GM19372 (cell line): ENCODE results near the gene B3GAT3.
"Not testable (repeated sequence)": the region's sequence is repeated elsewhere in the genome, so short reads cannot be mapped to it uniquely, and the experiment has no call there.

Source experiments
- ATAC-seq: cut with Tn5 transposase; IDR thresholded peaks from one replicate; pipeline ENCODE4 v1.9.1; 2021; ENCODE audit warnings: mild to moderate bottlenecking, low read depth, moderate library complexity; ENCODE audit not compliant: unreplicated experiment

B3GAT3 gene

GRCh38 chr11:62604460-62605120 lies 17.2 kb downstream of the B3GAT3 start:
- ATAC-seq = no peak

DNA sequence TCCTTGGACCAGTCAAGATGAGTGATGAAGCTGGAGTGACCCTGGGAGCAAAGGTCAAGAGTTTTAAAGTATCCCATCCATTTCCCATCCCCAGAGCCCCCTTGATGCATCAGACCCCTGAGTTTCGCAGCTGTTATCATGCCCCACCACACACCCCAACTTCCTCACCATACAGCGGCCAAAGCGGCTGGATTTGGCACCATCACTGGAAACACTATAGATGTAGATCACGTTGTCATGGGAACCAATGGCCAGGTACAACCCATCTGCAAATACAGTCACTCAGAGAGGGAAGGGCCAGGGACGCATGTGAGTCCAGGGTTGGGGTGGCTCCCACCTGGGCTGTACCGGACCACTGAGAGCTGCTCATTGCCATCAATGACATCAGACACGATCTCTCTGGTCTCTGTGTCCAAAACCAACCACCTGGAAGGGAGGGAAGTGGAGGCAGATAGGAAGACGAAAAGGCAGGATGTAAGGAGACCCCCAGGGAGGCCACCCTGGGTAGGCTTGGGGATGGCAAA lies 17.9 kb downstream of the B3GAT3 start:
- ATAC-seq = no peak

- no peak for ATAC-seq
Observed at GRCh38 chr11:62603072-62603408, 18.7 kb downstream of the B3GAT3 start.

DNA sequence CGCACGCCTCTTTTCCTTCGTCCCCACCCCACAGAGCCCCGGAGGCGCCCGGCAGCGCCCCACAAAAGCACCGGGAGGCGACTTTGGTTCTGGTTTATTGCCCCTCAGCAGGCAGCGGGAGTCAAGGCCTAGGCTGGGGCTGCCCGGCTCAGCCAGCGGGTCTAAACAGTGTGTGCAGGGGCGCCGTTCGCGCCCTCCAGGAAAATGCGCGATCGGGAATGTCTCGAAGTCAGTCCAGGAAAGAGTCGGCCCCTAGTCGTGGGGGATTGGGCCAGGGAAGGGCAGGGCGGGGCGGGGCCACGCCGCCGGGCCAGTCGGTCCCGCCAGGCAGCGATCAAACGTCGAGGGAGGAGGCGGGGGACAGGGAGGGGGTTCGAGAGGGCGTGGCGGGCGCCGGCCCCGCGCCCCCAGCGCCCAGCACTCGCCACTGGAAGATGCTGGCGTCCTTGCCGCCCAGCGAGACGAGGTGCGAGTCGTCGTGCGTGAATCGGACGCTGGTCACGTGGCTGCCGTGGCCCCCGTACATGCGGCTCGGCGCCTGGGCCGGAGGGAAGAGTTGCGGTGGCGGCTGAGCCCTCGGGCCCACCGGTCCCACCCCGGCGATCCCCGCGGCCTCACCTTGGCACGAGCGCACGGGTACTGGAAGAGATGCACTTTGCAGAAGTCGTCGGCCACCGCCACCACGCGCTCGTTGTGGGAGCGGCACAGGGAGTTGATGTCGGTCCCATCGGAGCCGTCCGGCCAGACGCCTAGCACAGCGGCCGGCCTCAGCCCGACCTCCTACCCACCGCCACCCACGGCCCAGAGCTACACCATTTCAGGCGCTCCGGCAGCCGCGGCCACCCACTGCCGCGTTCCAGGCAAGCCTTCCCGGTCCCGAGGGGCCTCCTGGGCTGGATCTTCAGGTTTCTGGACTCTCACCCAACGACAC lies 19.4 kb downstream of the B3GAT3 start:
- ATAC-seq = no peak

DNA sequence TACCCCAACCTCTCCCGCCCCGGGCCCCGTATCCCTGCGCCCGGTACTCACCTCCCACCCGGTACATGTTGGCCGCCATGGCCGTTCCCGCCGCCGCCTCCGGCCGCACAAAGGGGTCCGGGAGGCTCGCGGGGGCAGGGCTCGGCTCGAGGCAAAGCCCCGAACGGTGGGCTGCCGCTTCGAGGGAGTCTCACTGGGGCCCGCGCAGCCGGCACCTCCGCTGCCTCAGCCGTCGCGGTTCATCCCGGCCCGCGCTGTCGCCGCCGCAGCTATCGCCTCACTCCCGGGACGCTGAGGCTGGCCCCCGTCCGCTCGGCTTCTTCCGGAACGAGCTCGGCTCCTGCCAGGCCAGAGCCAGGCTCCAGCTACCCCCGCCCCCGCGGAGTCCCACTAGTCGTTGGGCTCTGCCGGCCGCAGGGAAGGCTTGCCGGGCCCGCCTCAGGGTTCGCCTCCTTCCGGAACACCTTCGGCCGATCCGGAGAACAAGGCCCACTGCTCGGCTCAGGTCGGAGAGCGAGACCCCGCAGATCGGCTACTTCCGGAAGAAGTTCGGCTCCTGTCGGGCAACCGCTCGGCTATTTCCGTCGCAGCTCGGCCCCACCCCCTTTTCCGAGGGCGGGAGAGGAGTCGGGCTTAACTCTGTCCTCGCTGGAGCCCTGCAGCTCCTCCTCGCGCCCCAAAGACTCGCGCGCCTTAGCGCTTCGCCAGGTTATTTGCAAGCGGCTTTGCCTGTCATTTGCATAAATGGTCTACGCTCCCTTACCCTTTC lies 20.2 kb downstream of the B3GAT3 start, which contains the start of gene MTA2:
Gene MTA2, minus strand, starts transcription at position 494 of the 769 bp plus-strand sequence. Its CDS starts 415 bp downstream, at position 79.
- peak; percentile 74 for ATAC-seq

- no peak for ATAC-seq
Observed at GRCh38 chr11:62601122-62601371, 20.7 kb downstream of the B3GAT3 start.

GRCh38 chr11:62600367-62601121 lies 21.2 kb downstream of the B3GAT3 start:
- no peak for ATAC-seq

- ATAC-seq = no peak
Observed at GRCh38 chr11:62599901-62600300, 21.9 kb downstream of the B3GAT3 start.

DNA sequence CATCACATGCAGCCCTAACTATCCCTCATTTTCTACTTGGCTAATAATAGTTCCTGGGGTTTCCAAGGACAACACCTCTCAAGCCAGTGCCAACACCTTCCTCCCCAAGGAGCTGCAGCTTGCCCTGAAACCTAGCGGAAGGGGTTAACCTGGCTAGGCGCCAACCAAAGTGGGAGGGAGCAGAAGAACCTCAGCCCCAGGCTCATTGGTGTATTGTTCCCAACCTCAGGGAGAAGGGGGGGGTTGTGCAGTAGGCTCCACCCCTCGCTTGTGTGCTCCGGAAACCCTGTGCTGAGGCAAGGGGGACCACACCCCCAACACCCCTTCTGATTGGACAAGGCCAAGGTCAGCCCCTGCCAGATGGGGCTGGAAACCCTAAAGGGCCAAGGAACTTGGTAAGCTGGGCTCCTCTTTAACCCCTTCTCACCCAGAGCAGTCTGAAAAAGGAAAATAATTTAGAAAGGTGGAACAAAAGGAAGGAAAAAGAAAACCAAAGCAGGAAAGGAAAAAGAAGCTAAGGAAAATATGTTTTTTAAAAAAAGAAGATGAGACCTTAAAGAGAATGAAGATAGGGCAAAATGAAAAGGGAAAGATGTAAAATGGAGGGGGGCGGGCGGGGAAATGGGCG lies 22.6 kb downstream of the B3GAT3 start:
- no peak for ATAC-seq

GRCh38 chr11:62595124-62595523 lies 26.7 kb downstream of the B3GAT3 start:
- ATAC-seq = no peak

- no peak for ATAC-seq
Observed at GRCh38 chr11:62593434-62594044, 28.2 kb downstream of the B3GAT3 start.

DNA sequence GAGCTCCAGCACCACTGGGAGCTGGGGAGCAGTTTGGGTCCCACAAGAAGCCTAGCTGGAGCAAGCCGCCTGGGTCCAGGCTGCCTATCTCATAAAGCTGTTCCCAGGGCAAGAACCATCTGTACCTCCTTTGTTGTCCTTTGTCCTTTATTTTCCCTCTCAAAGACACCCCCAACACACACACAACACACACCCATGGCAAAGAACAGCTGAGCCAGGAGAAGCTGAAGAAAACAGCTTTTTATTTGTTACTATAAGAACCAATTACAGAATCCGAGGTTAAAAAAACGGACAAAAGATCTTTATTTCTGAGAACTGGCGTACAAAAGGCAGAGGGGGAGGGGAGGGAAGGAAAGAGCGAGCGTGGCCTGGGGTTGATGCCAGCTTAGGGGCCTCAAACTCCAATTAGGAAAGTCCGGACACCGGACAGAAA lies 28.8 kb downstream of the B3GAT3 start:
- no peak for ATAC-seq

GRCh38 chr11:62592146-62592815 lies 29.5 kb downstream of the B3GAT3 start:
- ATAC-seq = peak; percentile 7

DNA sequence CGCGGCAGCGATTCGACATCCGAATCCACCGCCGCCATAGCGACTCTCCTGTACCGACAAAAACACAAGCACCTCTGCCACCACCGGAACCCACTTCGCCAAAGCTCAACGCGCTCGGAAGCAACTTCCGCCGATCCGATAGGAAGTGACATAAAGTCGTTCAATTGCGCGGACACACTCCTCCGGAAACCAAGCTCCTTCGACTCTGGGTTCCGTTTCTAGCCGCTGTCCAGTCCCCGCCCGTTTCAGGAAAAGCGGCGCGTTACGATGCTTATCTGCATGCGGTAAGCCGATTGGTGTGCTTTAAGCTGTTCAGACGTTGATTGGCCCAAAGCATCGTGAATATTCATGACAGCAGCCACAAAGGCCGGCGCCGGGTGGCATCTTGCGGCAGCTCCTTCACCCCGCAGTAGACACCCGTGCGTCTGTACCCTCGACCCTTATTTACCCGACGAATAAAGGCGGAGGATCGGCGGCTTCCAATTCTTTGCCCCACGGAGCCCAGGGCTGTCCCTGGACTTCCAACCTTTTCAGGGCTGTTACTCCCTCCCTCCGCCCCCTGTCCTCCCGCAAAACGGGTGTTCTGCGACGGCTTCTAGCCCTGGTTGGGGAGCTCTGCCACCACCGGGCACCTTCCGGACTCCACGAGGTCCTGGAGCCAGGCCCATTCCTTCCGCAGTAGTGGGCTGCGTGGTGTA lies 30.2 kb downstream of the B3GAT3 start, which contains the start of gene TUT1:
Gene TUT1, minus strand, starts transcription at position 76 of the 698 bp plus-strand sequence. Its CDS starts 38 bp downstream, at position 38.
- peak; percentile 88 for ATAC-seq

- ATAC-seq = no peak
Observed at GRCh38 chr11:62588966-62589637, 32.7 kb downstream of the B3GAT3 start.

- ATAC-seq = not testable (repeated sequence)
Observed at GRCh38 chr11:62585356-62585755, 36.4 kb downstream of the B3GAT3 start.

GRCh38 chr11:62581735-62582134 lies 40.1 kb downstream of the B3GAT3 start:
- ATAC-seq = not testable (repeated sequence)
